IMR-90 (cell line): ENCODE measurements around the gene SNAPIN. TPM values are rescaled to one million over a fixed set of nuclear protein-coding genes. Genes with fewer than 3 reads are reported as not detected.

Experiments
- ATAC-seq: fragments of 200-7000 bp; cut with Tn5 transposase; 2 replicates; pipeline ENCODE4 v1.9.1; 2020; ENCODE audit warnings: low read depth, mild to moderate bottlenecking, moderate library complexity
- BruUV-seq: library from RNA; stranded (reverse); fragments of 400-500 nt; replicated peaks from 2 replicates; lab custom pipeline; 2021; lab: Mats Ljungman, UMichigan
- CTCF ChIA-PET: fragments of 300-600 bp; formaldehyde crosslinking; extraction: SDS; loops from one replicate; lab custom pipeline; 2021; ENCODE audit warnings: antibody characterized with exemption; lab: Yijun Ruan, JAX
- POLR2A ChIA-PET: fragments of 300-600 bp; sonication (Branson Sonifier 250); formaldehyde crosslinking; loops from one replicate; lab custom pipeline; 2022; ENCODE audit warnings: antibody characterized with exemption; ENCODE audit not compliant: unreplicated experiment; lab: Charles Lee
- DNase-seq: peaks from one replicate; pipeline ENCODE4 v3.0.0; 2013
- H2AFZ ChIP-seq: replicated peaks from 2 replicates; pipeline ENCODE3; 2013; ENCODE audit warnings: low read length, mild to moderate bottlenecking; ENCODE audit not compliant: poor library complexity
- H2AK5ac ChIP-seq: 2 replicates; pipeline ENCODE4 v1.6.1; 2013; ENCODE audit warnings: low read depth, low read length, inconsistent platforms
- H2AK9ac ChIP-seq: replicated peaks from 2 replicates; pipeline ENCODE3; 2013; ENCODE audit warnings: mild to moderate bottlenecking, low read depth, low read length, moderate library complexity; ENCODE audit not compliant: poor library complexity
- H2BK120ac ChIP-seq: 2 replicates; pipeline ENCODE4 v1.6.1; 2013; ENCODE audit warnings: low read depth, low read length, inconsistent platforms
- H2BK15ac ChIP-seq: 3 replicates; pipeline ENCODE4 v1.6.1; 2013; ENCODE audit warnings: low read depth, low read length, inconsistent platforms
- H2BK20ac ChIP-seq: 2 replicates; pipeline ENCODE4 v1.6.1; 2013; ENCODE audit warnings: low read depth, mild to moderate bottlenecking, inconsistent platforms, low read length, moderate library complexity
- H2BK5ac ChIP-seq: 2 replicates; pipeline ENCODE4 v1.6.1; 2013; ENCODE audit warnings: mild to moderate bottlenecking, low read depth, low read length, inconsistent platforms; ENCODE audit not compliant: poor library complexity, severe bottlenecking
- H3K14ac ChIP-seq: replicated peaks from 2 replicates; pipeline ENCODE4 v1.6.1; 2013; ENCODE audit warnings: low read depth, low read length, inconsistent platforms
- H3K18ac ChIP-seq: 2 replicates; pipeline ENCODE4 v1.6.1; 2013; ENCODE audit warnings: low read depth, low read length, control low read depth
- H3K23ac ChIP-seq: 2 replicates; pipeline ENCODE4 v1.6.1; 2013; ENCODE audit warnings: low read depth, low read length, inconsistent platforms
- H3K27ac ChIP-seq: 2 replicates; pipeline ENCODE4 v1.5.1; 2013; ENCODE audit warnings: mild to moderate bottlenecking, control low read depth, low read length; ENCODE audit not compliant: insufficient read depth
- H3K27me3 ChIP-seq: 2 replicates; pipeline ENCODE4 v1.6.1; 2013; ENCODE audit warnings: low read length; ENCODE audit not compliant: control insufficient read depth, insufficient read depth
- H3K36me3 ChIP-seq: 2 replicates; pipeline ENCODE4 v1.6.1; 2013; ENCODE audit warnings: low read length, mixed read lengths; ENCODE audit not compliant: control insufficient read depth, insufficient read depth
- H3K4ac ChIP-seq: 2 replicates; pipeline ENCODE4 v1.6.1; 2013; ENCODE audit warnings: low read depth, low read length, inconsistent platforms
- H3K4me1 ChIP-seq: 2 replicates; pipeline ENCODE4 v1.6.1; 2013; ENCODE audit warnings: low read length, mixed read lengths; ENCODE audit not compliant: control insufficient read depth, insufficient read depth
- H3K4me2 ChIP-seq: 2 replicates; pipeline ENCODE4 v1.6.1; 2013; ENCODE audit warnings: low read depth, mild to moderate bottlenecking, control low read depth, low read length, moderate library complexity
- H3K4me3 ChIP-seq: 2 replicates; pipeline ENCODE4 v1.5.1; 2013; ENCODE audit warnings: low read depth, mild to moderate bottlenecking, control low read depth, low read length, moderate library complexity; ENCODE audit not compliant: insufficient read depth
- H3K56ac ChIP-seq: 2 replicates; pipeline ENCODE4 v1.6.1; 2013; ENCODE audit warnings: low read length, inconsistent platforms; ENCODE audit not compliant: insufficient read depth; ENCODE audit errors: extremely low read depth
- H3K79me1 ChIP-seq, 2 experiments: 2 replicates each; pipeline ENCODE4 v1.6.1; 2013; ENCODE audit warnings: low read length in 2 of 2, inconsistent platforms in 1 of 2, low read depth in 1 of 2
- H3K9ac ChIP-seq: 2 replicates; pipeline ENCODE4 v1.6.1; 2013; ENCODE audit warnings: low read depth, low read length, control low read depth
- H3K9me1 ChIP-seq: 2 replicates; pipeline ENCODE4 v1.6.1; 2013; ENCODE audit warnings: low read length, inconsistent platforms; ENCODE audit not compliant: insufficient read depth
- H3K9me3 ChIP-seq: 2 replicates; pipeline ENCODE4 v1.6.1; 2013; ENCODE audit warnings: low read length; ENCODE audit not compliant: control insufficient read depth, insufficient read depth
- H4K20me1 ChIP-seq: 2 replicates; pipeline ENCODE4 v1.6.1; 2013; ENCODE audit warnings: low read length, inconsistent platforms; ENCODE audit not compliant: insufficient read depth
- H4K5ac ChIP-seq: 2 replicates; pipeline ENCODE4 v1.6.1; 2013; ENCODE audit warnings: mild to moderate bottlenecking, low read depth, low read length, control low read depth
- H4K8ac ChIP-seq, 2 experiments: 2 replicates each; pipeline ENCODE4 v1.6.1; 2013; ENCODE audit warnings: low read depth in 2 of 2, low read length in 2 of 2, control low read depth in 1 of 2, inconsistent platforms in 1 of 2
- H4K91ac ChIP-seq: 2 replicates; pipeline ENCODE4 v1.6.1; 2013; ENCODE audit warnings: low read depth, low read length, inconsistent platforms; ENCODE audit not compliant: insufficient read depth
- BHLHE40 ChIP-seq: fragments of 150-350 bp; IDR thresholded peaks from 2 replicates; pipeline ENCODE4 v1.6.1; 2016; ENCODE audit warnings: mild to moderate bottlenecking, low read depth, low read length
- FOS ChIP-seq: fragments of 150-350 bp; IDR thresholded peaks from 2 replicates; pipeline ENCODE4 v1.6.1; 2016; ENCODE audit warnings: low read depth, low read length
- MXI1 ChIP-seq: IDR thresholded peaks from 2 replicates; pipeline ENCODE4 v1.6.1; 2012; ENCODE audit warnings: low read depth, mild to moderate bottlenecking, low read length, moderate library complexity, borderline replicate concordance
- POLR2A ChIP-seq: IDR thresholded peaks from 2 replicates; pipeline ENCODE4 v1.6.1; 2012; ENCODE audit warnings: mild to moderate bottlenecking, low read depth, low read length
- RAD21 ChIP-seq: IDR thresholded peaks from 2 replicates; pipeline ENCODE4 v1.6.1; 2012; ENCODE audit warnings: low read length, improper control_type of control experiment
- SMC3 ChIP-seq: fragments of 150-350 bp; IDR thresholded peaks from 2 replicates; pipeline ENCODE4 v1.6.1; 2016; ENCODE audit warnings: low read depth, mild to moderate bottlenecking, antibody characterized with exemption, low read length, moderate library complexity
- WGBS, 2 experiments: methylation state at CpG; one replicate each; pipeline versions ENCODE4 v1.1.5 to v1.1.7; 2013; ENCODE audit warnings: missing lambda C conversion rate in 2 of 2; ENCODE audit not compliant: insufficient read length in 1 of 2; ENCODE audit errors: extremely low coverage in 2 of 2; 5-methylcytosine and 5-hydroxymethylcytosine counted together
- dilution Hi-C: fragments of 300-500 bp; cut with HindIII; formaldehyde crosslinking; loops from one replicate; pipeline ENCODE4 v1.14.3; 2018; ENCODE audit warnings: low sequenced_read_pairs; ENCODE audit not compliant: unreplicated experiment
- in situ Hi-C: fragments of 300-500 bp; cut with MboI; formaldehyde crosslinking; loops from 3 replicates; pipeline ENCODE4 v1.14.3; 2019; ENCODE audit warnings: low sequenced_read_pairs, inconsistent platforms, mixed read lengths
- intact Hi-C: fragments of 100-400 bp; cut with micrococcal nuclease; formaldehyde crosslinking; loops from 2 replicates; pipeline ENCODE4 v1.10.0; 2022
- polyA plus RNA-seq, 3 experiments: library from polyadenylated mRNA; depleted of rRNA; stranded (reverse); fragments of >200 nt; gene quantifications; 2 replicates each; pipeline ENCODE4 v1.2.3, GENCODE V29; 2012; ENCODE audit warnings: low replicate concordance in 1 of 3
- total RNA-seq: library from RNA; depleted of rRNA; stranded (reverse); fragments of >200 nt; gene quantifications from 2 replicates; pipeline ENCODE4 v1.2.3, GENCODE V29; 2012
- TF ChIP-seq, protein P1 (sequence below): conservative IDR thresholded peaks from 2 replicates; pipeline ENCODE4 v1.5.1; 2012; ENCODE audit warnings: mild to moderate bottlenecking, low read depth, low read length, improper control_type of control experiment
- TF ChIP-seq, protein P2 (sequence below): fragments of 150-350 bp; IDR thresholded peaks from 2 replicates; pipeline ENCODE4 v1.6.1; 2016; ENCODE audit warnings: low read depth, mild to moderate bottlenecking, low read length, moderate library complexity, borderline replicate concordance

SNAPIN gene
- total and polyA plus RNA-seq, 2 of the 4 experiments (the other 2 are of a cell fraction): 37.4 to 40.9 TPM

DNA sequence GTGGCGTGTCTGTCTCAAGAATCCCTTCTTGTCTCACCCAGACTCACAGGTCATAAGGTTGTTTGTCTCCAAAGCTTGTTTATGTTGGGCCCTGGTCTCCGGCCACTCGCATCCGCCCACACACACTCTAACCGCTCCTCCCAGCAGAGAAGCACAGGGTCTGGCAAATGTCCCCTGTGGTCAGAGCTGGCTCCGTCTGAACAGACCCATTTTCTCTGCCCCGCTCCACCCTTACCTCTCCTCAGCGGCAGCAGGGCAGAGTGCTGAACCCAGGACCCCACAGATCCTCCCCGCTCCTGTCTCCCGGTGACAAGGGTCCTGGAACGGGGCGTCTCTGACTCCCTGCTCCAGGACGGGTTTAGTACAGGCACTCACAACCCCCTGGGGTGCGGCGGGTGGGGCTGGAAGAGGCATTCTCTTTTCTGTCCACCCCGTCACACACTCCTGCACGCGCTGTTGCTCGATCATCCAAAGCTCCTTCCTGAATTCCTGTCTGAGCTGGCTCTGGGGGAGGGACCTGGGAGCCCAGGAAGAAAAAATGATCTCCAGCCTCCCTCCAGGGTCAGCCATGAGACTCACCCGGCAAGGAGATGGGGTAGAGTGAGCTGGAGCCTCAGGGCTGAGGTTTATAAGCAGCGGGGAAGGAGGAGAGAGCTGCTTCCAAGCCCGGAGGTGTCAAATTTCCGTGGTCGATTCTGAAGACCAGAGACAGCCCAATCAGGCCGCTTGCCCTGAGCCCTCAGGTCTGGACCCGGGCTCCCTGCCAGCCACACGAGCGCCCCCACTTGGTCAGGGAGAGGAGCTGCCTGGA is 31.4 kb upstream of the SNAPIN start, which contains the start of gene S100A13:
S100A13 (minus strand) TSS at position 602 of the 811 bp plus-strand sequence. CDS start 1,033 bp downstream, outside the sequence.
- H3K4me3 ChIP-seq: peak within 1 kb of the TSS; percentile 54
- no peaks in the 10 kb centered on the region for H4K20me1 ChIP-seq
- H2AK5ac ChIP-seq: peak within 1 kb of the TSS; percentile 99
- intact Hi-C loops: loop anchor here (1.0 to 5.0 kb wide), 3 partner anchors 54 to 116 kb away; no protein-coding TSS in a partner anchor
- peak within 1 kb of the TSS; percentile 84 for H2AFZ ChIP-seq
- peak within 1 kb of the TSS; percentile 84 for H3K23ac ChIP-seq
- ATAC-seq: peak; percentile 87
- H3K14ac ChIP-seq: peak within 1 kb of the TSS; percentile 99
- peak within 1 kb of the TSS; percentile 85 for H3K9ac ChIP-seq
- H3K18ac ChIP-seq: peak within 1 kb of the TSS; percentile 73
- in situ Hi-C loops: no loop called here
- no peaks in the 10 kb centered on the region for H3K9me3 ChIP-seq
- H2BK20ac ChIP-seq: peak within 1 kb of the TSS; percentile 81
- peaks cover 14% of the 10 kb centered on the region for H3K4me1 ChIP-seq
- H2BK120ac ChIP-seq: peak within 1 kb of the TSS; percentile 85
- peaks cover 11% of the 10 kb centered on the region for H3K36me3 ChIP-seq
- BruUV-seq: no TSS peak
- peak within 1 kb of the TSS; percentile 97 for H2AK9ac ChIP-seq
- 0% methylated on average over 1 of the region's 28 CpGs; no CpG with 5 or more reads in 1 of the 2 experiments for WGBS, 2 experiments
- peaks cover 24 to 41% of the 10 kb centered on the region in 2 experiments for H3K79me1 ChIP-seq
- DNase-seq: peak; percentile 96
- dilution Hi-C loops: no loop called here
- ChIA-PET CTCF (interaction anchor here (0.7 to 2.3 kb wide), 14 partner anchors 11 to 120 kb away, joined by 3 to 18 read pairs (median 4); partner anchors contain the start of genes S100A14 and S100A16), POLR2A (interaction anchor here (0.6 to 2.3 kb wide), 17 partner anchors 8 to 95 kb away, joined by 3 to 10 read pairs (median 5); partner anchors contain the start of genes S100A16 and S100A6)
- no peaks in the 10 kb centered on the region for H3K27me3 ChIP-seq
- H2BK15ac ChIP-seq: peak within 1 kb of the TSS; percentile 84; the same call in 2 of the 3 replicates
- peak within 1 kb of the TSS; percentile 94 for H3K56ac ChIP-seq
- H2BK5ac ChIP-seq: peak within 1 kb of the TSS; percentile 92
- peak within 1 kb of the TSS; percentile 97 for H4K91ac ChIP-seq
- H3K9me1 ChIP-seq: peaks cover 29% of the 10 kb centered on the region
- TF ChIP-seq SMC3: peak; percentile 24
- TF ChIP-seq, protein P1, sequence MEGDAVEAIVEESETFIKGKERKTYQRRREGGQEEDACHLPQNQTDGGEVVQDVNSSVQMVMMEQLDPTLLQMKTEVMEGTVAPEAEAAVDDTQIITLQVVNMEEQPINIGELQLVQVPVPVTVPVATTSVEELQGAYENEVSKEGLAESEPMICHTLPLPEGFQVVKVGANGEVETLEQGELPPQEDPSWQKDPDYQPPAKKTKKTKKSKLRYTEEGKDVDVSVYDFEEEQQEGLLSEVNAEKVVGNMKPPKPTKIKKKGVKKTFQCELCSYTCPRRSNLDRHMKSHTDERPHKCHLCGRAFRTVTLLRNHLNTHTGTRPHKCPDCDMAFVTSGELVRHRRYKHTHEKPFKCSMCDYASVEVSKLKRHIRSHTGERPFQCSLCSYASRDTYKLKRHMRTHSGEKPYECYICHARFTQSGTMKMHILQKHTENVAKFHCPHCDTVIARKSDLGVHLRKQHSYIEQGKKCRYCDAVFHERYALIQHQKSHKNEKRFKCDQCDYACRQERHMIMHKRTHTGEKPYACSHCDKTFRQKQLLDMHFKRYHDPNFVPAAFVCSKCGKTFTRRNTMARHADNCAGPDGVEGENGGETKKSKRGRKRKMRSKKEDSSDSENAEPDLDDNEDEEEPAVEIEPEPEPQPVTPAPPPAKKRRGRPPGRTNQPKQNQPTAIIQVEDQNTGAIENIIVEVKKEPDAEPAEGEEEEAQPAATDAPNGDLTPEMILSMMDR: peak; percentile 60
- TF ChIP-seq FOS: no peak
- no peak; the same call in 1 of the 2 replicates for TF ChIP-seq MXI1
- peak; percentile 99 for TF ChIP-seq POLR2A
- TF ChIP-seq, protein P2, sequence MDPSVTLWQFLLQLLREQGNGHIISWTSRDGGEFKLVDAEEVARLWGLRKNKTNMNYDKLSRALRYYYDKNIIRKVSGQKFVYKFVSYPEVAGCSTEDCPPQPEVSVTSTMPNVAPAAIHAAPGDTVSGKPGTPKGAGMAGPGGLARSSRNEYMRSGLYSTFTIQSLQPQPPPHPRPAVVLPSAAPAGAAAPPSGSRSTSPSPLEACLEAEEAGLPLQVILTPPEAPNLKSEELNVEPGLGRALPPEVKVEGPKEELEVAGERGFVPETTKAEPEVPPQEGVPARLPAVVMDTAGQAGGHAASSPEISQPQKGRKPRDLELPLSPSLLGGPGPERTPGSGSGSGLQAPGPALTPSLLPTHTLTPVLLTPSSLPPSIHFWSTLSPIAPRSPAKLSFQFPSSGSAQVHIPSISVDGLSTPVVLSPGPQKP: no peak
- peak; percentile 42; the same call in 1 of the 2 replicates for TF ChIP-seq BHLHE40
- peak; percentile 42 for TF ChIP-seq RAD21
- peak within 1 kb of the TSS; percentile 96 for H3K27ac ChIP-seq
- H4K8ac ChIP-seq: peak within 1 kb of the TSS; percentile 87 to 94
- H3K4me2 ChIP-seq: peak within 1 kb of the TSS; percentile 83
- peak within 1 kb of the TSS; percentile 87 for H4K5ac ChIP-seq
- H3K4ac ChIP-seq: peak within 1 kb of the TSS; percentile 96
